NCI-H2081 treated with DMSO at 0.1 percent for 48 hours (cell line): Measurements from ENCODE around the gene EPN2.
"Not testable (repeated sequence)": the region's sequence is repeated elsewhere in the genome, so short reads cannot be mapped to it uniquely, and the experiment has no call there.

ENCODE experiments used
- DNase-seq: peaks from one replicate; lab custom pipeline; 2025; lab: John Stamatoyannopoulos, UW

EPN2 gene

DNA sequence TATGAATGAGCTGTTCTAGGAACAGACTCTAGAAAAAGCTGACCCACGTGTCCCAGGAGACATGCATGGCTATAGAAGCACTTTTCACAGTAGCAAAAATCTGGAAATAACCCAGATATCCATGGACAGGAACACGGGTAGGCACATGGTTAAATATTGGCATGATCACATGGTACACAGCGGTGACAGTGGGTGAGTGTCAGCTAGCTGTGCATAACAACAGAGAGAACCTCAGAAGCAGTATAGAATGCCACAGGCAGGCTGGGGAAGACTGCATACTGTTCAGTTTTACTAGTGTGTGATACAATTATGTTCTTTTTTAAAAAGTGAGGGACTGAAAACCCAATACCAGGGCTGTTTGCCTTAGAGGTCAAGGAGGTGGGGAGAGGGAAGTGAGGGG lies 31.4 kb downstream of the EPN2 start:
- DNase-seq, result no peak

DNA sequence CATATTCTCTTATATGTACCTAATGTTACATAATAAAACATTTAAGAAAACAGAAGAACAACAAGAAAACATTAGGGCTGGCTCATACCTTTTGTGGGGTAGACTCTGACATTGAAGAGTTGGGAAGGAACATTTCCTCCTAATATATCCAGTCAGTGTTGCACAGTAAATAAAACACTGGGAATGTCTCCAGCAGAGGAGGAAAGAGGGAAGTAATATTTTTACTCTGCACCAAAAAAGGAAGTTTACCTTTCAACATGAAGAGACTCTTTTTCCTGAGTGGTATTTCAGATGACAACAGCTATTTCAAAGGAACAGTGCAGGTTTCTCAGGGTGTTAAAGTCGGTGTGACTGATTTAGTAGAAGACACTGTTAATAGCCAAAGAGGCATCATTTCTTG lies 31.9 kb downstream of the EPN2 start:
- no peak for DNase-seq

DNA sequence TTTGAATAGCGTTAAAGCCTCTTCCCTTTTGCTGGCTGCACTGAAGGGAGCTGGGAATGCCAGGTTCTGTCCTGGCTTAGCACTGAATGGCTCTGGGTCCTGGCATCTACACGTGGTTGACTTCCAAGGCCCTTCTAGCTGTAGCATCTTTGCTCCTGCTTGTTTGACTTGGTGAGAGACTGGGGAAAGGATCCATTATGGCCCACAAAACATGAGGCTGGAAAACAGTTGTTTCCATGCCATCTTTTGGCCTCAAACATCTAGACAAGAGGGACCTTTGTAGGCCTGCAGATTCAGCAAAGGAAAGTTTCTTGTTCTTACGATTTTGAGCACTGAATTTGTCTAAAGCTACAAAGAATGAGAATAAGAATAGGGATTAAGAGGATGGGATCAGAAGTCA lies 32.5 kb downstream of the EPN2 start:
- DNase-seq, result no peak

DNA sequence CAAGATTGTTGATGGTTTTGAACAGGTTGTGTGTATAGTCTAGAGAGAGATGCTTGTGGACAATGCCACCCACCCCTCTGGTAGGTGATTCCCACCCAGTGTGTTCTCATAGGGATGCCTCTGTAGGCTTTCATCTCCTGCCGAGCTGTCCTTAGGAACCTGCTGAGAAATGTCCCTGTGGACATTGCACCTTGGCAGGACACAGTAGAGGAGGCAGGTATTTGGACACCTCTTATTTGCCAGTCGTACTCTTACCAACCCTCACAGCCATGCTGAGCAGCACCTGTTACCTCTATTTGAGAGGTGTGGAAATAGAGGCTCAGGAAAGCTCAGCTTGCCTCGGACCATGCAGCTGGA lies 33.2 kb downstream of the EPN2 start:
- DNase-seq, result no peak

DNA sequence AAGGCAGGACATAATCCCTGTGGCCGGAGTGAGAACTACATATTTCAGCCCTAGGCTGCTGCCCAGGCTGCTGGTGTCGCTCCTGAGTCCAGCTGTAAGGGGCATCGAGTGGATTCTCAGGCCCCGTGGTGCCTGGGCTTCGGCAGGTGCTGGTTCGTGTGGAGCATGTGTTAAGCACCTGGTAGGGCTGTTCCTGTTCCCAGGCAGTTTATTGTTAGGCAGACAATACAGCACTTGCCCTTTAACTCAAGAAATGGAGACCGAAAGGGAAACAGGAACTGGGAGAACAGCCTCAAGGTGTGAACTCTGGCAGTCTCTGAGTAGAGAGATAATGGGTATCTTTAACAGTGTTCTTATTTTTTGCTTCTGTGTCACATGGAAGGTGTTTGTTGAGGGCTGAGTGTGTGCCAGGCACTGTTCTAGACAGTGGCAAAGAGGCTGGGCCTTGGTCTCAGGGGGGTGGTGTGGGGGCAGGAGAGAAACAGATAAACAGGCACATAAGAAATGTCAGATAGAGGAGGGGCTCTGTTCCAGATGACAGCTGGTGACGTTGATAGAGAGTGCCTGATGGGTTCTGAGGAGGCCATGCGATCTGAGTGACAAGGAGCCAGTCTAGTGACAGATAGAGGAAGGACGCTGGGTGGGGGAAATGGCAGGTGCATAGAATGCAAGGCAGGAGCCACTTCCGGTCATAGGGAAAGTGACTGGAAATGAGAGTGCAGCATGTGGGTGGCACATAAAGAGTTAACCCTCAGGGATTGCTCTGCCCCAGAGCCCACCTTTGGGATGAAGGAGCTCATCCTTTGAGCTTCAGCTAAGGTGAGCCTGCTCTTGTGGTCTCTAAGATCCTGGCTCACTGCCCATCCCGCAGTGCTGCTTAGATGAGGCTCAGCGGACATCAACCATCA lies 33.8 kb downstream of the EPN2 start:
- DNase-seq, result no peak

DNA sequence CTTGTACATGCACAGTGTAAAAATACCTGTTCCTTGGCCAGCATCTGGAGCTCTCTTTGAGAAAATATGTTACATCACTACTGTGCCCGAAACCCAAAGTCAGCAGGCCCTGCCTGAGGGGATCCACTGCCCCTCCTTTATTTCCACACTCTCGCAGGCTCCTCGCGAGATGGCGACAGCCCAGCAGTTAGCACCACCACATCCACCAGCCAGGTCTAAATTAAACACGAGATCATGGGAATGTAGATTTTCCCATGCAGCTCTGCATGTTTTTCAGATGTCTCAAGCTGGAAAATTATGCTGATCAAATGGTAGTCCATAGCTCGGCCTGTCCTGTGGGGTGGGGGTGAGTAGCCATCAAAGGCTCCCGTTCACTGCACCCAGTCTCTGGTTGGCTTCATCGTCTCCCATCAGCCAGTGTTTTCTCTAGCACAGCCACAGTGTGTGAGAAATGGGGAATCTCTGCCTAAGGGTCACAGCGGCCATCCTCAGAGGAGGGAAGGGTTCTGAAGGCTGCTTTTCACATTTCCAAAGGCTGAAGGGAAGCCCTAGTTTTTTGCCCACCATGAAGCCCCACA lies 34.7 kb downstream of the EPN2 start:
- no peak for DNase-seq

DNA sequence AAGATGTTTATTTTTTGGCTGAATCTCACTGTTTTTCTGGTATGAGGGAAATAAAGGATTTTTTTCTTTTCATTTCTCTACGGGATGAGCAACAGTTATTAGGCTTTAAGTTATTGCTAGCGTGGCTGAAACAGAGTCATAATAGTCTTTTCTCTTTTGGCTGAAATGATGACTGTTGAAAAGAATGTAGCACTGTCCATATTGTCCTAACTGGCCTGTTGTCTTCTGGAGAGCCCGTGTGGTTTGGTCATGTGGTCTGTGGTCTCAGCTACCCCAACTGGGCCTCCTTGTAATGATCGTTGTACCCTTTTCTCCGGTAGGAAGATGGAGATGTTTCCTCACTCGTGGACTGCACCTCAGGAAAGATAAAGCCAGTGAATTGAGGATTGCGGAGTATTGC lies 36.6 kb downstream of the EPN2 start:
- no peak for DNase-seq

DNA sequence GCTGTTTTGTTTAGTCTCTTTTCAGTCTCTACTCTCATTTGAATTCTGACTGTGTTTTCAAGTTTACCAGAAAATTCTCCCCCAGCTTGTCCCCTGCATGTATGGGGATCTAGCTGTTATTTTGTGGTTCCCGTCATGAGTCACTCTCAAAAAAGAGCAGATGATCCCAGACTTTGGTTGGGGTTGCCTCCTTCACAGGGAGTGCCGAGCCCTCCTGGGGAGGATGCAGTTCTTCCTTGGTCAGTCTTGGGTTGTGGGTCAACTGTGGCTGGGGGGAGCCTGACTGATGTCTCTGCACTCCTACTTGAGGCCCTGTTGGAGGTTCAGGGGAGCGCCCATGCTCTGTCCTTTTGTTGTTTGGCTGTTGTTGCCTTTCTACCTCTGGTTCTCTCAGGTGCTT lies 37.7 kb downstream of the EPN2 start:
- no peak for DNase-seq

DNA sequence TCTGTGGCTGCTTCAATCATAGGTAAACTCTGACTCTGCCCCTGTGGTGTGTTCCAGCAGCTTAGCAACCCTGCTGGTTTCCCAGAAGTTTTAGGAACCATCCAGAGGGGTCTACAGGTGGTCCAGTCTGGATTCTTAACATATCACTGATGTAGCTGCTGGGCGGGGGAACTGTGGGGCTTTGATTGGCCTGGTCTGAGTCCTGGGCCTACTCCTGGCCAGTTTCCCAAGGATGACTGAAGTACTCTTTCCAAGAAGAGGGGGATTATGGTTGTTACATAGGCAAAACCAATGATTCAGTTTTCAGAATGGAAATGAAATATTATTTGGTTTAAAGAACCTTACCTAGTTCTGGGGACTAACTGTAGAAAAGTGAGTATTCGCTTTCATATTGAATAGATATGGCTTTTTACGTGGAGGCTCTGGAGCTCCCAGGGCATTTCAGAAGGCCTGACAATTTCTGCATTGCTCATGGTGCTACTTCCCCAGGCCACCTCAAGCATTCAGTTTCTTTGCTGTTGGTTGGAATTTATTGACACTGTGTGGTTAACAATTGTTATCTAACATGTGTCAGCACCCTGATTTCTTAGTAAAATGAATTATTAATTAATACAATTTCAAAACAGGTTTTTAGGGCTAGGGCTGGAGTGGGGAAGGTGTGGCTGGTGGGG lies 38.4 kb downstream of the EPN2 start:
- DNase-seq, result no peak

DNA sequence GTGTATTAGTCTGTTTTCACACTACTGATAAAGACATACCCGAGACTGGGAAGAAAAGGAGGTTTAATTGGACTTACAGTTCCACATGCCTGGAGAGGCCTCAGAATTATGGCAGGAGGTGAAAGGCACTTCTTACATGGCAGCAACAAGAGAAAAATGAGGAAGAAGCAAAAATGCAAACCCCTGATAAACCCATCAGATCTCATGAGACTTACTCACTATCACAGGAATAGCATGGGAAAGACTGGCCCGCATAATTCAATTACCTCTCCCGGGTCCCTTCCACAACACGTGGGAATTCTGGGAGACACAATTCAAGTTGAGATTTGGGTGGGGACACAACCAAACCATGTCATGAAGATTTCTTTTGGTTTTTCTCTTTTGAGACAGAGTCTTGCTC lies 41.1 kb downstream of the EPN2 start:
- DNase-seq, result not testable (repeated sequence)

DNA sequence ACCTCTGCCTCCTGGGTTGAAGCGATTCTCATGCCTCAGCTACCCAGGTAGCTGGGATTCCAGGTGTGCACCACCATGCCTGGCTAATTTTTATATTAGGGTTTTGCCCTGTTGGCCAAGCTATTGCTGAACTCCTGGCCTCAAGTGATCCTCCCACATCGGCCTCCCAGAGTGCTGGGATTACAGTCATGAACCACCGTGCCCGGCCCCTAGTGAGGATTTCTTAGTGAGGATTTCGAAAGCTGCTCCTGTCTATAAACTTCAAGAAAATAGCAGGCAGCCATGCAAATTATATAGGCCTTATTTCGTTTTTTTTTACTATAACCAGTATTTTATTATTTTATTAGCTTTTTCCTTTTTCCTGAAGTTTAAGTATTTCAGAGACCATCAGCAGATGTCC lies 41.6 kb downstream of the EPN2 start:
- no peak for DNase-seq

DNA sequence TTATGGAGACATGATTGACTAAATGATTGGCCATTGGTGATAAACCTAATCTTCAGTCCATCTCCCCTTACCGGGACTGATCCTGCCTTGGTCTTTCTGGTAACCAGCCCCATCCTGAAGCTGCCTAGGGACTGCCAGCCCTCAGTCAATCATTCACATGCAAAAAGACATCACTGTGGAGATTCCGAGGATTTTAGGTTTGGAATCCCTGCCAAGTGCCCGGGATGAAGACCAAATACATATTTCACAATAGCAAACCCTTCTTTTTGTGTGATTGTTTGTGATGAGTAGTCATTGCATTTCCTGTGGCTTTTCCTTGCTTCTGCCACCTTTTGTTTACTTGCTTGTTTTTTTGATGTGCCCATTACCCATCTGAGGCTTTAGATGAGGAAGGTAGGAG lies 44.0 kb downstream of the EPN2 start:
- no peak for DNase-seq

DNA sequence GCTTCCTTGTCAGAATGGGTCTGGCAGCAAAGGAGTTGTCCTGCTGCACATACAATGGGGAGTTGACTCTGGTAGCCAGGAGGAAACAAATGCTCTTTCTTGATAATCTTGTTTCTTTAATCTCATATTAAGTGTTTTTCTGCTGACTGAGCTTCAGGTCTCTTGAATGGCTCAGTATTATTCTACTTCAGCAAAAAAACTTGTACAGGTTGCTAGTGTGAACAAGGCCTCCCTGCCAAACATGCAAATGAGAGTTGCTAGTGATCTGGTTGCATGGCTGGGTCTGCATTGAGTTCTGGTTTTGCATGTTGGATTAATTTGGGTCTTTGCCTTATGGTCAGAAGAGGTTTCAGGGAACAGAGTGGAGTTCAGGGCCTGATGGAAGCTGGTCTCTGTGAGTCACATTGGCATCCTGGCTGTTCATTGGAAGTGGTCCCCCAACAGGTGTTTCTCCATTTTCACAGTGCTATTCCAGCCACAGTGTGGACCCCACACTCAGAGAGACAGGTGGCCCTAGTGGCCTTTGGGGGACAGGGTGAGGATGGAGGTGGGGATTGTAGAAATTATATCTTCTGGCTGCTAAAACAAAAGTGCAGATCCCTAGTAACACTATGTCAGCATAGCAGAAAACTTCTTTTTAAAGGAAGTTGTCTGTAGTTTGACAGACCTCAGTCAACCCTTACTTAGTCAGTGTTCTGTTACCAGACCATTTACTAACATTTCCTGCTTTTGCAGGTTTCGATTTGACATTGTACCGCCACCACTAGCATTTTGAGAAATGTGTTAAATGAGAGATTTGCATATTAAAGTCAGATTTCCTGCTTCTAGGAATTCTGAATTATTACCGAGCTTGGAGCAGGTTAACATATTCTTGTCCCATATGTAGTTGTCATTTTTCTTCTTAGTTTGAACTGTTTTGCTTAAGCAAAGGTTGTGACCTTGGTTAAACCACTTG lies 47.1 kb downstream of the EPN2 start:
- DNase-seq, result no peak

DNA sequence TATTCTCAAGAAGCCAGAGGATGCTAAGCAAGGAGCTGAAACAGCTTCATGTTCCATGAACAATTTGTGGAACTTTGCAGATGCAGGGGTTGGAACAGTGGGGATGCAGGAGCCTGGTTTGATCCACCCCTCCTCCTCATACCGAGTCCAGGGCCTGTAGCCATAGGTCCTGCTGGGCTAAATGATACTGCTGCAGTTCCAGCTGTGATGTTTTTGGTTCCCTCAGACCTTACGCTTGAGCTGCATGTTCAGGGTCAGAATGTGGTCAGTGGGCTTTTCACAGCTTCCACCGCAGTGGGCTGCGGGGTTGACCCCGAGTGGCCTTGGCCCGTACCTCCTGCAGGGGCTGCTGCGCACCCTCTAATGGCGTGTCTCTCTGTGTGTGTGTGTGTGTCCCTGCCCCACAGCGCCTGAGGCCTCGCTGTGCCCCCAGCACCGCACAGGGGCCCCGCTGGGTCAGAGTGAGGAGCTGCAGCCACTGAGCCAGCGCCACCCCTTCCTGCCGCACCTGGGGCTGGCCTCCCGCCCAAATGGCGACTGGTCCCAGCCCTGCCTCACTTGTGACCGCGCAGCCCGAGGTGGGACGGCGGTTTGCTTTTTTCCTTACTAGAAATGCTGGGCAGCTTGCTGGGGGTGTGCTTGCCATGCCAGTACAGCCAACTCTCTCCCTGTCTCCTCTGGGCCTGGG lies 48.2 kb downstream of the EPN2 start:
- no peak for DNase-seq

DNA sequence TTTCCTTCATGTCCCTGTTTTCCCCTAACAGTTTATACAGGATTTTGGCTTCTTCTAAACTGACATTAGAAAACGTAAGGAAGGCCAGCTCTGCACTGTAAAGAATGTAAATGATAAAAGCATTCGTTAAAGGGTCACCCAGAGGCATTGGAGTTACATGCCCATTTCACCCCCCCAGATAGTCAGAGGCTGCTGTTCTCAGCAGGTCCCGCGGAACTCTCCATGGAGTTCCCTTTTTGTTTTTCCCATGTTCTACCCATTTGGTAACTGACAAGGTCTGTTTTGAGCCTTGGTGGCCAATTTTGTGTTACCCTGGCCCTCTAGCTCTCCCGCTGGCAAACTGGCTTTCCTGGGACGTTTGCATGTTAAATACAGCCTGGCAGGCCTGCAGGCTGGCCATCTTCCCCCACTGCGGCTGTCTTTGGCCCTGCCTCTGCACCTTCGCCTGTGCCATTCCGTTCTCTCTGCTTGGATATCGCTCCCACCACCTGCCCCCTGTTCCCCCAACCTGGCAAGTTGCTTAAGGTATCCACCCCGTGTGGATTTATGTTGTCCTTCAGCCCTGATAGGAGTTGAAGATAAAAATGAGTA lies 49.7 kb downstream of the EPN2 start:
- DNase-seq, result no peak

DNA sequence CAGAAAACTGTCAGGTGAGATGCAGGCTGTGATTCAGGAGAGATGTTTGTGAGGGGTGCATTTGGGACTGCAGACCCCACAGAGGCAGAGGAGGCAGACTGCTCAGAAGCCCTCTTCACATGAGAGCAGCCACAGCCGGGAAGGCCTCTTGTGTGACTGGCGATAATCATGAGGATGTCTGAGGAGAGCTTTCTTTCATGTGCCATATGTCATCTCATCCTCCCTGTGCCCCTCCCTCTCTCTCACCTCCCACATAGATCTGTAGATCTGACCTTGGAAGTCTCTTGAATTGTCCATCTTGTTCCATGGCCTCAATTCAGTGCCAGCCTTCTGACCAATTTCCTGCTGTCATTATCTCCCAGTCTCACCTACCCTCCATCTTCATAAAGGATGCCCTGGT lies 50.5 kb downstream of the EPN2 start:
- DNase-seq, result no peak

DNA sequence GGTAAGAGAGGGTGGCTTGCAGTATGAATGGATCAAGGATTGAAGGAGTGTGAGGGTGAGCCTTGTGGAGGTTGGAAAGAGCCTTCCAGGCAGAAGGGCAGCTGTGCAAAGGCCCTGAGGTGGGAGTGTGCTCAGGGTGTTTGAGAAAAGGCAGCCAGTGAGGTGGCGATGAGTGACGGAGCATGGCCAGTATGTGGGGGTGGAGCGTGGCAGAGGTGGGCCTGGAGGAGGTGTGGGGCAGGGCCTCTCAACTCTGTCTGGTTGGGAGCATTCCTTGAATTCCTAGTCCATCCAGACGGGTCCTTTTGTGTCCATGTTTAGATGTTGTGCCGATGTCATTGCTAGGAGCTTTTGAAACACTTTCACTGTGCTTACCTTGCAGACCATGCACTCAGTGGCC lies 51.3 kb downstream of the EPN2 start:
- DNase-seq, result no peak

DNA sequence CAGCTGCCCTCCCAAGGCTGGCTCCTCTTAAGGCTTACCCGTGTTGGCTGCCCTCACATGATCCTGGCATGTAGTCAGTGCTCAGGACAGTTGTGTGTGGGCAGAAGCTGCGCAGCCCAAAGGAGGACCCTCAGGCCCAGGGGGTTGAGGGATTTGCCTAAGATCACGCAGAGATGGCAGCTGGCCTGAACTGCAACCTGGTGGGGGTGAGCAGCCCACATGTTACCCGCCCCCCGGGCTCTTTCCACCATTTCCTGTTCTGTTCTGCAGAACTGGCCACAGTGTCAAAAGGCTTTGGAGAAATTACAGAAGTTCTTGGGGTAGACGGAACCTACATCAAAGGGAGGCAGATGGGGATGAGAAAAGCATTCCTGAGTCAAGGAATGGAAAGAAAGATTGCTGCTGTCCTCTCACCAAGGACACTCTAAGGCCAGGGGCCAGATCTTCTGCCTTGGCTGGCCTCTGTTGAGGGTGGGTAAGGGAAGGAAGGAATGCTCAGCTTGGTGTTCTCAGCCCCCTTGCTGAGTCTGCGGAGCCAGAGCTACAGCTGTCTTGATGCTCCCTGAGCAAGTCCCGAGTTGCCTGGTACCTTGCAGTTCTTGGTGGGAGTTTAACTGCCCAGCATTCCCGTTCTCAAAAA lies 53.0 kb downstream of the EPN2 start:
- no peak for DNase-seq

DNA sequence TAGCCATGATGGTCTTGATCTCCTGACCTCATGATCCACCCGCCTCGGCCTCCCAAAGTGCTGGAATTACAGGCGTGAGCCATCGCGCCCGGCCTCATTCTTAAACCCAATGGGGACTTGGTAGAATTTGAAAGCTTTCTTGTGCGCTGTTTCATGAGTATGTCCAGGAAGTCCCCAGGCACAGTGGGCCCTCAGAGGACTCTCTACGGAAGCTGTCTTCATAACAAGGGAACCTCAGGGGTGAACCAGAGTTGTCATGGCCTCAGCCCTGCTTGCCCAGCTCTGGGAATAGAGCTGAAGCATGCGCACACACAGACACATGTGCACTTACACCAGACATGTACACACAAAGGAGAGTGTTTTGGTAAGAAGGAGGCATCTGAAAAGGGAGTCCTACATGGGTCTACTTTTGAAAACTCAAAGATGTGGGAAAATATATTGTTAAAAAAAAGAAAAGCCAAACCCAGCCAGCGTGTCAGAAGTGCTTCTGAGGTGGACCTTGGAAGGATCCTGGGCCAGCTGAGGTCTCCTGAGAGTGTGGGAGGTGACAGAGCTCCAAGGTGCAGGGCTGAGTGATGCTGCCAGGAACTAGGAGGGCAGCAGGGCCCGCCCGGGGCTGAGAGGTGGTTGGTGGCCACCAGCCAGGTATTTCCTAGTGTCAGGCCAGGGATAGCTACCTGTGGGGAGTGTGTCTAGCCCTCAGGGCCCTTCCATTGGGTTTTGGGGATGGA lies 54.6 kb downstream of the EPN2 start:
- DNase-seq, result no peak

DNA sequence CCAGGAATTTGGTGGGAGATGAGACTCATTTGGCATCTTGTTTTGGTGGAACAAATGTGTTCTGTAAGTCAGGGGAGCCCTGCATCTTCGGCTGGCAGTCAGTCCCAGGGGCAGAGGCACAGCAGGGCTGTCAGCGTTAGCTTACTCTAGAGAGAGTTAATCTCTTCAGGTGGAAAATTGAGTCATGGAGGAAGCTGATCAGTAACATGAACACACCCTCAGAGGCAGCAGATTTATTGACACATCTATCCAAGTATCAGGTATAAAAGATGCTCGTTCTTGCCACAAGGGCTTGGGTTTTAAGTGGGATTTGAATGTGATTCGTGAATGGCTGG lies 55.2 kb downstream of the EPN2 start:
- no peak for DNase-seq
